Hepatocyte (in vitro differentiated cells): ENCODE data around the gene PLCL2.

Experiments
- CTCF ChIP-seq: fragments of 200-600 bp; sonication (generic); IDR thresholded peaks from 2 replicates; pipeline ENCODE4 v1.5.1; 2016; ENCODE audit warnings: antibody characterized with exemption, mild to moderate bottlenecking; ENCODE audit not compliant: poor library complexity
- EZH2 ChIP-seq: fragments of 200-600 bp; sonication (generic); IDR thresholded peaks from 2 replicates; pipeline ENCODE4 v1.6.1; 2016; ENCODE audit warnings: antibody characterized with exemption, mild to moderate bottlenecking, borderline replicate concordance

- TF ChIP-seq CTCF (no peak), EZH2 (no peak)
Observed at GRCh38 chr3:16913264-16913580, 28.5 kb downstream of the PLCL2 start.
